Kidney epithelial cell (primary cell): ENCODE data around the gene MAP4K5. TPM values are rescaled to one million over a fixed set of nuclear protein-coding genes. Genes with fewer than 3 reads are reported as not detected.
A peak's percentile ranks its signal among the peaks of the same experiment; 100 is the strongest.
"Not testable (repeated sequence)": the region's sequence is repeated elsewhere in the genome, so short reads cannot be mapped to it uniquely, and the experiment has no call there.

Experiments
- DNase-seq: peaks from one replicate; pipeline ENCODE4 v3.0.0-alpha.2; 2010; ENCODE audit warnings: low read depth
- H3K27me3 ChIP-seq: 2 replicates; pipeline ENCODE4 v1.6.0; 2011; ENCODE audit warnings: low read length; ENCODE audit not compliant: control insufficient read depth, insufficient read depth
- H3K36me3 ChIP-seq: 2 replicates; pipeline ENCODE4 v1.5.1; 2011; ENCODE audit warnings: low read length; ENCODE audit not compliant: control insufficient read depth, insufficient read depth
- H3K4me3 ChIP-seq: 2 replicates; pipeline ENCODE4 v1.5.1; 2011; ENCODE audit warnings: low read depth, mild to moderate bottlenecking, control low read depth, low read length
- CTCF ChIP-seq: IDR thresholded peaks from 2 replicates; pipeline ENCODE4 v1.5.1; 2011; ENCODE audit warnings: mild to moderate bottlenecking, moderate library complexity, low read length, control low read depth, inconsistent platforms; ENCODE audit not compliant: insufficient read depth, poor library complexity, severe bottlenecking
- total RNA-seq: library from RNA; depleted of rRNA; stranded (reverse); fragments of >200 nt; gene quantifications from 2 replicates; pipeline ENCODE4 v1.2.3, GENCODE V29; 2015

MAP4K5 gene
- total RNA-seq, 1 donor from 2014 or later = 131 TPM

GRCh38 chr14:50512463-50512862, 19.9 kb downstream of the MAP4K5 start:
- Histone ChIP-seq H3K36me3 (no peaks in the 10 kb centered on the region), H3K27me3 (no peaks in the 10 kb centered on the region), H3K4me3 (no peak overlapping the region)
- no peak for TF ChIP-seq CTCF
- DNase-seq = no peak

- no peak for DNase-seq
- no peak overlapping the region for H3K4me3 ChIP-seq
- H3K36me3 ChIP-seq = no peaks in the 10 kb centered on the region
- TF ChIP-seq CTCF = no peak
- H3K27me3 ChIP-seq = no peaks in the 10 kb centered on the region
Measured at GRCh38 chr14:50510157-50510556, 22.2 kb downstream of the MAP4K5 start.

GRCh38 chr14:50507078-50507477, 25.3 kb downstream of the MAP4K5 start:
- not testable (repeated sequence) for H3K27me3 ChIP-seq, H3K4me3 ChIP-seq, DNase-seq, H3K36me3 ChIP-seq

GRCh38 chr14:50501642-50502041, 30.7 kb downstream of the MAP4K5 start:
- H3K36me3 ChIP-seq = no peaks in the 10 kb centered on the region
- DNase-seq = peak; percentile 69
- no peak overlapping the region for H3K4me3 ChIP-seq
- TF ChIP-seq CTCF = no peak
- H3K27me3 ChIP-seq = no peaks in the 10 kb centered on the region

- no peak for TF ChIP-seq CTCF
- H3K4me3 ChIP-seq = no peak overlapping the region
- no peaks in the 10 kb centered on the region for H3K27me3 ChIP-seq
- DNase-seq = no peak
- no peaks in the 10 kb centered on the region for H3K36me3 ChIP-seq
Measured at GRCh38 chr14:50497351-50497750, 35.0 kb downstream of the MAP4K5 start.

GRCh38 chr14:50489851-50490250, 42.5 kb downstream of the MAP4K5 start:
- no peak for DNase-seq
- H3K36me3 ChIP-seq = no peaks in the 10 kb centered on the region
- no peak for TF ChIP-seq CTCF
- H3K27me3 ChIP-seq = no peaks in the 10 kb centered on the region
- H3K4me3 ChIP-seq = no peak overlapping the region
